IPS DF 19.7 (cell line): Measurements from ENCODE around the gene SLC38A11.

Experiments
- DNase-seq: peaks from one replicate; pipeline ENCODE4 v3.0.0-alpha.2; 2013; ENCODE audit warnings: low read depth, low spot score

The SLC38A11 gene

DNA sequence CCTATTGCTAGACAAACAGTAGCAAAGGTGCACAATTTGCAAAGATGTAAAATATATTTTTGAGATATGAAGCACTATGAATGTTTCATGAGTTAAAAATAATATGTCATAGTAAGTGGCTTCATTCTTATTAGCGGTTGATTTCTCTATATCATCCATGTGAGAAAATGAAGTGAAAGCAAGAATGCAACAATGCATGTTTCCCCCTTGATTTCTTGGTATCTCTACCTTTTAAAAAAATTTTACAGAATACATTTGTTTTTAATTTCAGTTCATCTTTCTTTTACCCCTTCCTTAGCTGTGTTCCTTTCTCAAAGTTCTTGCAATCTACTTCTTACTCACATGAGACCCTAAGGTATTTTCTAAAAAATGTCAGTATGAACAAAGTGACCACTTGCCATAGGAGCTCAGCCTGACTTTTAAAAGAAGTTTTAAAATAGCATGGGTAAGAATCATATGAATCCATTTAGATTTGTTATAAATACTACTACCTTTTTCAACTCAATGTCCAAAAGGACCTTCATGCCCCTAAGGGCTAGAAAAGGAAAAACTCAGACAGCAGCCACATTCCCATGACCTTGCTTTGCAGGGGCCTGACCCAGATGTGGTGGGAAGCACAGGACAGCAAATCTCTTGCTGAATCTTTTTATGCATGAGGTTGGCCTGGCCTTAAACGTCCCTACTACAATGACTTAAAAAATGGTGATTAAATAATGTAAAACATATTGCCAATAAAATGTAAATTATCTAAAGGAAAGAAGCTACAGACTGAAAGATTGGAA, 14.8 kb upstream of the SLC38A11 start:
- no peak for DNase-seq

DNA sequence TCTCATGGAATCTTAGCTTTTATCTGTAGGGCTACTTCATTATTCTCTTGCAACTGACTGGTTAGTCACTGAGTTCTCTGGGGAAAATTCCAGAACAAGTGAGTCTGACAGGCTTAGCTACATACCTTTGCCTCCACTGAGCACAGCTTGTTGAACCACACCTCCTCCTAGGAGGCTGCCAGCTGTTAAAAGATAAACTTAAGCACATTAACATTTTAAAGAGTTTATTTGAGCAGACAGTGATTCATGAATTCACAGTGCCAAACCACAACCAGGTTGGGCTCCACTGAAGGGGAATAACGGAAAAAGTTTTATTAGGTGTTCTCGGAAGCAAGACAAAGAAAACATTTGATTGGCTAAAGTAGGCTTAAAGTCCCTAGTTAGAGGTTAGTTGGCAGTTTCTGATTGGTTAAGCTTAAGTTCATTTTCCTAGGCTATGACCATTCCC, 12.5 kb upstream of the SLC38A11 start:
- DNase-seq, result peak; percentile 30

DNA sequence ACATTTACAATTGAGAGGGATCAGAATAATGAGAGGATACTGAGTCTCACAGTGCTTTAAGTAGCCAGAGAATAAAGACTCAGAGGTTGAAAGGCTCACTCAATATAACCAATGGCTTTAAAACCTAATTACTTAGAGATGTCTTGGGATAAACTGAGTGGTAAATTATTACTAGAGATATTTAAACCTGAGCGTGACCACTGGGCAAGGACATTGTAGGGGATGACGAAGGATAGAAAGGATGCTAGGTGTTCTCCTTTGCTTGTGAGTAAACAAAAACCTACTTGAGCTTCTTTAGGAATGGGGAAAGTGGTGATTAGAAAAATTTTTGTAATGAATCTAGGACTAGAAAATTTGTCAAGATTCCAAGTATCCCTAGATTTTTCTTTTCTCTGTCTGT, 12.0 kb upstream of the SLC38A11 start:
- no peak for DNase-seq

DNA sequence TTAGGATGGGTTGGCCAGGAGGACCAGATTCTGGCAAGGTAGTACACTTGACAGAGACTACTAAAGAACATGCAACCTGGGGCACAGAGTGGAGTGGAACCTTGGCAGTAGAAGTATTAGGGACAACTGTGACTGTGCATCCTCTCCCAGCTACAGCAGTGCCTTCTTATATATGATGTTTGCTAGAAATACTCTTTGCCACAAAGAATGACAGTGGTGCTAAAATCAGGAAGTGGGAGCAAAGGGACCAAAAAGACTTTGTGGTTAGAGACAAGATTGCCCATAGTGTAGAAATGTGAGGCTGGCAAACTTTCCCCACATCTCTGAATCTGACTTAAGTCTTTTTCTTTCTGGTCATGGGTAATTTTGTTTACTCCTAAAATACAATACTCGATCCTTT, 9.4 kb upstream of the SLC38A11 start:
- DNase-seq, result no peak

DNA sequence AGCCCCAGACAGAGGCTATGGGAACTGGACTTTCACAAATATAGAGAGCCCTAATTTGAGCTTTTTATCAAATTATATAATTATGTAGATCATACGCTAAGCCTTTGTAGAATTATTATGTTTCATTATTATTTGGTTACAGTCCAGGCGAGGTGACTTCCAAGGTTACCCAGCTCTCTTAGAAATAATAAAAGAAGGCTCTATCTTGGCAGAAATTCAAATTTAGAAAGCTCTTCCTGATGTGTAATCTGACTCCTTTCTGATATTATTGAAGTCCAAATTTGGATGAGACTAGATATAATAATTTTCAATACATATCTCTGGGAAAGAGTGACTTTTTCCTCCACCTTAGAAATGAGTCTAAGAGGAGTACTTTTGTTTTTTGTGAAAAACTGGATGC, 4.8 kb upstream of the SLC38A11 start:
- DNase-seq, result no peak

DNA sequence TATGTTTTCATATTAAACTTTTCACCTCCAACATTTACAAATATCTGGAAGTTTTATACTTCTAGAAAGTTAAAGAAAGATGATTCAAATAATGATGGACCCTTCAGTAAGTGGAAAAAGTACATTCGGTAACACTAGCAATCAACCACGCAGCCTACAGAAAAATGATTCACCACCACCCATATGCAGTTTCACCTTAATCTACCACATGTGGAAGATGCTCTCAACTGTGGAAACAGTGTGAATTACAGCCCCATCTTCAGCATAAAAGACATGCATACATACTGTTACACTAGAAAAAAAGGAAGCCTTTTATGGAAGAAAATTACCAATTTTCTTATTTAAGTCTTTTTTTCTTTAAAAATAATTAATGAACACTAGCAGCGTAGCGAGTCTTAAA, 1.1 kb downstream of the SLC38A11 start:
- DNase-seq, result no peak

DNA sequence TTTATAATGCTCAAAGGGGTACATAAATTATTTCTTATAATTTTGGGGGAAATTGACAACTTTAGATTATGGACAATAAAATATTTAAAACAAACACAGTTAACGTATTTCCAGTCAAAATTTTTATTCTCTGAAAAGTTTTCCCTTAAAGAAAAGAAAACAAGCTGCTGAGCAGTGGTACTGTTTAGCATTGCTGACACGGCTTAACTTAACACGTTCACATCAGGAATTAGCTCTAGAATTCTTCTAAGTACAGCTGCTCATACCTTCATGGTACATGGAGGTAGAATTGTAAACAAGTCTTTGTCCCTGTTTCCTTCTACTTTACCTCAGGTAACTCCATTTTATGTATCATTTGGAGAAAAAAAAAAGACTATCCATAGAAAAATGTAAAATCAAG, 2.0 kb downstream of the SLC38A11 start:
- DNase-seq, result no peak

DNA sequence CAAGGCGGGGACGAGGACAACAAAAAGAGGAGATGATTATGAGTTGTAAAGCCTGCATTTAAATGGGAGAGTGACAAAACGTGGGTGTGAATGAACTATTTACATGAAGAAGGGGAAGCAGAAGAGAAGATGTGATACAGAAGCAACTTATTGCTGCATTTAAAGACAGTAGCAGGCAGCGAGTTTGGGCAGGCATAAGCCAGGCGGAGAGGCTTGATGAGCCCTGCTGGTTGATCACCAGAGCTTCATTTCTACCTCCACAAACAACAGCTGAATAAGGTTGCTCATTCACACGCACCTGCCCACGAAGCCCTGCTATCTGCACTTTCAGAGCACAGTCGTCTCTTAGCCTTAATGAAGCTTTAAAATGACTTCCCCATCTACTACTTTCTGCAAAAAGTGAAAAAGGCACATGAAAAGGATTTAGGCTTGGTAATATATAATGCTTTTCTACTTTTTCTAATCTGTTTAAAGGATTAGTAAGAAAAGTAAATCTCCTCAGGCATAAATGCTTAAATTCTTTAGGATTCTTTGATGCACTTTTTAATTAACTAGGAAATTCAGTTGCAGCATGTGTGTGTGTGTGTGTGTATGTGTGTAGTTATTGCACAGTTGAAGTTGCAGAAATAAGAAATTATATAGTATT, 3.1 kb downstream of the SLC38A11 start:
- no peak for DNase-seq

DNA sequence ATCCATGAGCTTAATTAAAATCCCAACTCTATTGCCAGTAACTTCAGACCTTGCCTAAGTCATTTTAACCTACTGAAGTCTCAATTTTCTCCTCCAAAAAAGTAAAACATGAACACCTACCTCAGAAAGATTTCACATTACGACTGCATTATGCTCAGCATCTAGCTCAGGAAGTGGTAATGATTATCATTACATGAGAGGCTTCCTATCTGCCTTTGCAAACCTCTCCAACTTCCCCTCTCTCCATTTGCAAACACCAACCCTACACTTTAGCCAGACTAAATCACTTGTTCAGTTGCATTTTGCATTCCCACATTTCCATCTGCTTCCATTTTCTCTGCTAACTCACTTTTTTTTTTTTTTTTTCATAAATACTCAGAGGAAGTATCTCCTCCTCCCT, 6.8 kb downstream of the SLC38A11 start:
- DNase-seq, result no peak

DNA sequence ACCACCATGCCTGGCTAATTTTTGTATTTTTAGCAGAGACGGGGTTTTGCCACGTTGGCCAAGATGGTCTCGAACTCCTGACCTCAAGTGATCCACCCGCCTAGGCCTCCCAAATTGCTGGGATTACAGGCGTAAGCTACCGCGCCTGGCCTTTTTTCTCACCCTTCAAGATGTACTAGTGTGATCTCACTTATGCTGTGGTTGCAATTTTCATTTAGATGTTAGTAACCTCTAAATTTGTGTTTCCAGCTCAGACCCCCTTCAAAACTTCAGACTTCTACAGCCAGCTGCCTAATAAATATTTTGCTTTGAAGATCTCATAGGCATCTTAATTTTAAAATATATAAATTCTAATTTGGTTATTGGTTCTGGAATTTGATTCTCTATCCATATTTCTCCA, 8.0 kb downstream of the SLC38A11 start:
- no peak for DNase-seq

DNA sequence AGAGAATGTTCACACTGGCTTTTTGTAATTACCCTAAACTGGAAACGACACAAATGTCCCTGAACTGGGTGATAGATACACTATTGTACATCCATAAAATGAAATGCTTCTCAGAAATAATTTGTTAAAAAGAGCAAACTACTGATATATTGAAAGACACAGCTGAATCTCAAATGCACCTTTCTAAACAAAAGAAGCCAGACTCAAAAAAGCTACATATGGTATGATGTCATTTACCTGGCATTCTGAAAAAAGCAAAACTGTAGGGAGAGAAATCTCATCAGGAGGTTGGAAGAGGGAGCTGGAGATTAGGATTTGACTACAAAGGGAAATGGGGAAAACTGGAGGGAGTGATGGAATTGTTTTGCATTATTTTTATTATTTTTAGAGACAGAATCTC, 12.0 kb downstream of the SLC38A11 start:
- no peak for DNase-seq

DNA sequence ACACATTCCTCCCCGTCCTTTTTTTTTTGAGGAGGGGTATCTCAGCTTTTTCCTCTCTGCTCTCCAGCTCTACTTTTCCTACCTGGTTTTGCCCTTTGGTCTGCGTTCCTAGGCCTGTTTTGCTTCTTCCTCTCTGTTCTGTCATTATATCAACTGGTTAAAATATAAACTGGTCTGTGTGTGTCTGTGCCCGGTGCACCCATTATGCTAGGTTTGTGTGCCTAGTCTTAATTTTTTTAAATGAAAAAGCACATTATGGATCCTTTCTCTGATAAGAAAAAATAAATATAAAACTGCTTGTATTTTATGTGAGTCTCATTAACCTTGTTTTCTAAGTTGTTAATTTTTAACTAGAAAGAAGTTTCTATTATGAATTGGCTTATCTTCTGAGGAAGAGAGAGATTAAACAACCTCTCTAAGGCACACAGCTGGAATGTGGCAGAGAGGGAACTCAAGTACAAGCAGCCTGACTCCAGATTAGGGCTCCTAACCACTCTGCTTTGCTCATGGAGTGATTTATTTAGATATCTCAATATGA, 17.4 kb downstream of the SLC38A11 start:
- no peak for DNase-seq

DNA sequence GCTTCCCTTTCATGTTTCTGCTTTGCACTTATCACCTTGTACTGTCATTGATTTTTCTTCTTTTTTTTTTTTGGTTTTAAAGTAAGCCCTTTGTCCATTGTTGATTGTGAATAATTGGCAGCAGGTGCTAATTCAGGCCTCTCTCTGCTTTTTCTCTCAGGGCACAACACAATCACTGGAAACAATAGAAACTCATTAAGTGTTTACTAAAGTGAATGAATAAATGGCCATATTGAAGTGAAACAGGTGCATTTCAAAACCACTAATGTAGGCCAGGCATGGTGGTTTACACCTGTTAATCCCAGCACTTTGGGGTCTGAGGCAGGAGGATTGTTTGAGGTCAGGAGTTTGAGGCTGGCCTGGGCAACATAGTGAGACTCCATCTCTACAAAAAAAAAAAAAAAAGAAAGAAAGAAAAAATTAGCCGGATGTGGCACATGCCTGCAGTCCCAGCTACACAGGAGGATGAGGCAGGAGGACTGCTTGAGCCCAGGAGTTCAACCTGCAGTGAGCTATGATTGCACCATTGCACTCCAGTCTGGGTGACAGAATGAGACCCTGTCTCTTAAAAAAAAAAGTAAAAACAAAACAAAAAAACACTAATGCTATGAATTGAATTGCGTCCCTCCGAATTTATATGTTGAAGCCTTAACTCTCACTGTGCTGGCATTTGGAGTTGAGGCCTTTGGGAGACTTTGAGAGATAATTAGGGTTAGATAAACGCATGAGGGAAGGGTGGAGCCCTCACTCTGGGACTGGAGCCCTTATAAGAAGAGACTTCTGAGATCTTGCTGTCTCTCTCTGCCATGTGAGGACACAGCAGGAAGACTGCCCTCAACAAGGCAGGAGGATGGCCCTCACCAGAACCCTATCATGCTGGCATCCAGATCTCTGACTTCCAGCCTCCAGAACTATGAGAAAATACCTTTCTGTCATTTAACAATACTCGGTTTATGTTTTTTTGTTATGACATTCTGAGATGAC, 19.9 kb downstream of the SLC38A11 start:
- no peak for DNase-seq

DNA sequence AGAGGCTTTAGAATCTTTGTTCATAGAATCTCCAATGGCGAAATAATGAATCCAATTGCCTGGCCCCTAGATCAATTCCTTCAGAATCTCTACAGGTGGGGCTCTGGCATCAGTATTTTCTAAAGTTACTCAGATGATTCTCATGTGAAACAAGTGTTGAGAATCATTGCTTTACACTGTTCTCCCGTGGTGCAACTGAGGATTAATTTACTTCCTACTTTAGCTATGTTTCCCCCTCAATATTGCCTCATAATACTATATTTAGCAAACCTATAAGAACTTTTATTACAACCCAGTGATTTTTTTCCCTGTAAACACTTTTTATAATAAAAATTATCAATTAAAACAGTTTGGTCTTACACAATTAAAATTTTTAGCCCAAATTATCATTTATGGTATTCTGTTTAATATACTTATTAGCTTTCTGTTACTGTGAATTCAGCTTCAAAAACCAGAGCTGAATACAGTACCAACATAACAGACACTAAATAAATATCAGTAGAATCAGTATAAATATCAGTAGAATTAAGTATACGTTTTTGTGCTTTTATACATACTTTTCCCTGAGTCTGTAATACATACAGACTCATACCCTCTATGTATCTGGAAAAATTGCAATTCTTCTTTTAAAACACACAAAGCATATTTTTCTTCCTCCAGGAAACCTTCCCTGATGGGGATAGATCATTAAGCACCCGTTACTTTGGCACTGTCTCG, 20.8 kb downstream of the SLC38A11 start:
- no peak for DNase-seq

DNA sequence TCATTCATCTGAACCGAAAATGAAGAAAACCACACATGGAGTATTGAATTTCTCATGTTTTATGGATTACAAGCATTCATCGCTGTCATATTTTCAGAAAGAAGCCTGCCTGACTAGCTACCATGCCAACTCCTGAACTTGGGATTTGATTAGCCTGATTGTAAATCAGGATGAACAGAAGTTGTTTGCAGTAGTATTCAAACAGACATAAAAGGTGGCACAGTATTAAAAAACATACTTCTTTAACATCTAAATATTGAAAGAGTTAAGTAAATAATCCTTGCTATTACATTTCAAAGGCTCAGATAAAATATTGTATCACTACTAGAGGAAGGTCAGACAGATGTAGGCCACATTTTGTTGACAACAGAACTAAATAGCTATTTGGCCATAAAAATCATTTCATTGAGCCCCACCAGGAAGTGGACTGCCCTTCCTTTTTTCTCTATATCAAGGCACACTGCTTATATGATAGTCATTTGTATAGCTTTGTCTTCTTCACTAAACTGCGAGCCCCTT, 21.6 kb downstream of the SLC38A11 start:
- no peak for DNase-seq

DNA sequence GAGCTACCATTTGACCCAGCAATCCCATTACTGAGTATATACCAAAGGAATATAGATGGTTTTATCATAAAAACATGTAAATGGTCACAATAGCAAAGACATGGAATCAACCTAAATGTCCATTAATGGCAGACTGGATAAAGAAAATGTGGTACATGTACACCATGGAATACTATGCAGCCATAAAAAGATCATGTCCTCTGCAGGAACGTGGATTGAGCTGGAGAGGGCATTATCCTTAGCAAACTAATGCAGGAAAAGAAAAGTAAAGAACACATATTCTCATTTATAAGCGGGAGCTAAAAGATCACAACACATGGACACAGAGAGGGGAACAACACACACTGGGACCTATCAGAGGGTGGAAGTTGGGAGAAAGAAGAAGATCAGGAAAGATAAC, 22.9 kb downstream of the SLC38A11 start:
- no peak for DNase-seq

DNA sequence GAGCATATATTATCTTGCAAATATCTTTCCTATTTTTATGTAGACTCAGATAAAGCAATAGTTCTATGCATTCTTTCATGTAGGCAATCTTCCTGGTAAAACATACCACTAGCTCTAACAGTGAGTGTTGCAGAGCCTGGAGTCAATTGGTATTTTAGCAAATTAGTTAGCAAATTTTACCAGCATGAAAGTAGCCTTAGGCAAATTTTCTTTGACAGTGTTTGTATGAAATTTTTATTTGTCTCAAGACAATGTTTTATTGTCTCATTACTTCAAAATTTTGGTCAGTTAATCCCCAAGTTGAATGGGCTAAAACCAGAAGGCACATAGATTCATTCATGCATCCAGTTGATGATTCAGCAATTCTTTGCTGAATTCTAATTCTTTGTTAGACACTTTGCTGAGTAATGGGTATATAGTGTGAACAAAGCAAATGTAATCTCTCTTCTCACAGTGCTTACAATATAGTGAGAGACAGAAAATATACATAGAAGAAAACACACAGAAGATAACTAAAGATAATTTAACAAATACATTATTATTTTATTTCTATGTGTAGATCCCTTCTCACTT, 27.1 kb downstream of the SLC38A11 start:
- DNase-seq, result no peak

DNA sequence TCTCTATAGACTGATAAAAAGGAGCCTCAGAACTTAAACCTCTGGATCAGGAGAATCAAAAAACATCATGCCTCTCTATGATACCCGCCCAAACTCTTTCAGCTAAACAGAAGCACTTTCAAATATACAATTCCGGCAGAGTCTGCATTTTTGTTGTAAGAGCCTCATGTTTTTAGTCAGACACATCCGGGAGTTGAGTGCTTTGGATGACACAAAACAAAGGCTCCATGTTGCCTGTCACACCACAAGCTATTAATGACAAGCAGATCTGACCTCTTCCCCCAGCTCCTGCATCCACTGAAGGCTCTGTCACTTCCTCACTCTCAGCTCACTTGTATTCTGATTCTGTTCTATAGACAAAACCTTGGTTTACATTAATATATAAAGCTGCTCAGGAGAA, 33.2 kb downstream of the SLC38A11 start:
- no peak for DNase-seq

DNA sequence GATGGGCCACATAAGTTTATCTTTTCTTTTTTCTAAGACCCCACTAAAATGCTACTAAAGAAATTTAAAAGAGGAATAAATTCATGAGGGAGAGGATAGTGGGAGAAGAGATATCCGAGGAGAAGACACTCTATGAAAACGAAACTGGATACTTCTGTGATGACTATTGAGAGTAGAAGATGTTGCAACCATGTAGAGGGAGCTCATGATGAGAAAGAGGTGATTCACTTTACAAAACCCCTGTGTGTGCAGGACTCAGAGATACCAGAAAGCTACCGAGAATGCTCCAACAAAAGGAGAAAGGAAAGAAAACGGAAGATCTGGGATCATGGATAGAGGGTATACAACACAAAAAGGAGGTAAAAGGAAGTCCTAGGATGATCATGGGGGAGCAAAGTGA, 34.9 kb downstream of the SLC38A11 start:
- DNase-seq, result no peak

DNA sequence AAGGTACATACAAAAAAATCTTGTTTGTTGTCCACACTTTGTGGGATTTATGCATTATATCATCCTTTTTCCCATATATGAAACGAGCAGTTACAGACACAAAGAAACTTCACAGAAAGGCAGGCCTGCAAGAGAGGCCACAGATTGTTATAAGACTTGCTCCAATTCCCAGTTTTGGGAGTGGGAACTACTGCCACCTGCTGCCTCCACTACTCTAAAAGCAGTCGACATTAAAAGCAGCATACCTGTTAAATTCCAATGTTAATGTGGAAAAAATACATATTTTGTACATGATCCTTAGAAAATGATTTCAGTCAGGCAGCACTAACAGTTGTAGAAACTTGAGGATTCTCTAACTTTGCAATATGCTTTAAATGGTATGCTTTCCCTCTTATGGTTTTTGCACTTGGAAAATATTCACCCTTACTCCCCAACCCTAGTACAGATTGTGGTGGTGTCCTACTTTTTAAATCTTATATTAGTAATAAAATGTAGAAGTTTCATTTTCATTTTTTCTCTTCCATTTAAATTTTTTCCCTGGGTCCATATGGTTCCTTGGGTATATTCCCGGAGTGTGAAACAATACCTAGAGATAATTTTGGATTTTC, 37.9 kb downstream of the SLC38A11 start:
- DNase-seq, result no peak
